Smooth muscle cell (in vitro differentiated cells): ENCODE measurements around the gene SYNGR1. TPM values are rescaled to one million over a fixed set of nuclear protein-coding genes. Genes with fewer than 3 reads are reported as not detected.

ENCODE experiments used
- DNase-seq: peaks from one replicate; lab custom pipeline; 2025; ENCODE audit not compliant: unreplicated experiment; lab: John Stamatoyannopoulos, UW
- H2AFZ ChIP-seq: fragments of 200-600 bp; sonication (generic); 2 replicates; pipeline ENCODE4 v1.6.0; 2016; ENCODE audit warnings: antibody characterized with exemption, low read depth, mild to moderate bottlenecking
- H3F3A ChIP-seq: fragments of 200-600 bp; sonication (generic); 2 replicates; pipeline ENCODE4 v1.6.0; 2017; ENCODE audit warnings: antibody characterized with exemption, low read depth
- H3K27ac ChIP-seq: fragments of 200-600 bp; sonication (generic); 2 replicates; pipeline ENCODE4 v1.5.1; 2016; ENCODE audit warnings: low read depth, mild to moderate bottlenecking
- H3K27me3 ChIP-seq: fragments of 200-600 bp; sonication (generic); 2 replicates; pipeline ENCODE4 v1.6.1; 2016; ENCODE audit warnings: low read depth, mild to moderate bottlenecking
- H3K36me3 ChIP-seq: fragments of 200-600 bp; sonication (generic); 2 replicates; pipeline ENCODE4 v1.5.1; 2016; ENCODE audit warnings: low read depth
- H3K4me1 ChIP-seq: fragments of 200-600 bp; sonication (generic); 2 replicates; pipeline ENCODE4 v1.5.1; 2016; ENCODE audit warnings: low read depth
- H3K4me2 ChIP-seq: fragments of 200-600 bp; sonication (generic); 2 replicates; pipeline ENCODE4 v1.6.0; 2016; ENCODE audit warnings: mild to moderate bottlenecking
- H3K4me3 ChIP-seq: fragments of 200-600 bp; sonication (generic); 2 replicates; pipeline ENCODE4 v1.5.1; 2016; ENCODE audit warnings: mild to moderate bottlenecking
- H3K79me2 ChIP-seq: fragments of 200-600 bp; sonication (generic); 2 replicates; pipeline ENCODE4 v1.6.0; 2016; ENCODE audit warnings: low read depth, mild to moderate bottlenecking
- H3K9ac ChIP-seq: fragments of 200-600 bp; sonication (generic); 2 replicates; pipeline ENCODE4 v1.6.0; 2016; ENCODE audit warnings: low read depth
- H3K9me3 ChIP-seq: fragments of 200-600 bp; sonication (generic); replicated peaks from 2 replicates; pipeline ENCODE4 v1.5.1; 2016; ENCODE audit warnings: low read depth
- H4K20me1 ChIP-seq: fragments of 200-600 bp; sonication (generic); 2 replicates; pipeline ENCODE4 v1.6.0; 2016; ENCODE audit warnings: low read depth
- WGBS: methylation state at CpG from one replicate; pipeline ENCODE4 v1.1.7; 2016; ENCODE audit warnings: low lambda C conversion rate; 5-methylcytosine and 5-hydroxymethylcytosine counted together
- polyA plus RNA-seq: library from polyadenylated mRNA; unstranded; fragments of >200 nt; fragmentation: Nextera tagmentation; extraction: Ambion mirVana; gene quantifications from 2 replicates; pipeline ENCODE4 v1.2.1, GENCODE V29; 2016
- total RNA-seq: library from RNA; depleted of rRNA; stranded (reverse); fragments of >200 nt; gene quantifications from 2 replicates; pipeline ENCODE4 v1.2.3, GENCODE V29; 2014
- TF ChIP-seq, protein P1 (sequence below): fragments of 200-600 bp; sonication (generic); IDR thresholded peaks from 2 replicates; pipeline ENCODE4 v1.5.1; 2017; ENCODE audit warnings: borderline replicate concordance, mild to moderate bottlenecking, antibody characterized with exemption; ENCODE audit not compliant: insufficient read depth, poor library complexity, severe bottlenecking

SYNGR1 gene
- total and polyA plus RNA-seq, 2 experiments from 2014 or later: 26.7 to 58.0 TPM

GRCh38 chr22:39417641-39418040, 67.8 kb downstream of the SYNGR1 start:
- Histone ChIP-seq H4K20me1 (peaks cover 39% of the 10 kb centered on the region), H3K4me1 (no peaks in the 10 kb centered on the region), H3K79me2 (peaks cover 8% of the 10 kb centered on the region), H3K27ac (no peak overlapping the region), H3K4me3 (no peak overlapping the region), H3K9ac (no peak overlapping the region), H3K27me3 (no peaks in the 10 kb centered on the region), H3K4me2 (no peak overlapping the region), H2AFZ (no peak overlapping the region), H3F3A (peaks cover 1% of the 10 kb centered on the region), H3K36me3 (no peaks in the 10 kb centered on the region), H3K9me3 (no peaks in the 10 kb centered on the region)
- TF ChIP-seq, protein P1, sequence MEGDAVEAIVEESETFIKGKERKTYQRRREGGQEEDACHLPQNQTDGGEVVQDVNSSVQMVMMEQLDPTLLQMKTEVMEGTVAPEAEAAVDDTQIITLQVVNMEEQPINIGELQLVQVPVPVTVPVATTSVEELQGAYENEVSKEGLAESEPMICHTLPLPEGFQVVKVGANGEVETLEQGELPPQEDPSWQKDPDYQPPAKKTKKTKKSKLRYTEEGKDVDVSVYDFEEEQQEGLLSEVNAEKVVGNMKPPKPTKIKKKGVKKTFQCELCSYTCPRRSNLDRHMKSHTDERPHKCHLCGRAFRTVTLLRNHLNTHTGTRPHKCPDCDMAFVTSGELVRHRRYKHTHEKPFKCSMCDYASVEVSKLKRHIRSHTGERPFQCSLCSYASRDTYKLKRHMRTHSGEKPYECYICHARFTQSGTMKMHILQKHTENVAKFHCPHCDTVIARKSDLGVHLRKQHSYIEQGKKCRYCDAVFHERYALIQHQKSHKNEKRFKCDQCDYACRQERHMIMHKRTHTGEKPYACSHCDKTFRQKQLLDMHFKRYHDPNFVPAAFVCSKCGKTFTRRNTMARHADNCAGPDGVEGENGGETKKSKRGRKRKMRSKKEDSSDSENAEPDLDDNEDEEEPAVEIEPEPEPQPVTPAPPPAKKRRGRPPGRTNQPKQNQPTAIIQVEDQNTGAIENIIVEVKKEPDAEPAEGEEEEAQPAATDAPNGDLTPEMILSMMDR: no peak
- 98% methylated on average over 12 of the region's 12 CpGs for WGBS
- DNase-seq: no peak

- no peak for DNase-seq
- H3K27ac ChIP-seq: no peak overlapping the region
- no peaks in the 10 kb centered on the region for H3K9me3 ChIP-seq
- no peaks in the 10 kb centered on the region for H3K4me1 ChIP-seq
- TF ChIP-seq, protein P1: no peak
- H3K36me3 ChIP-seq: no peaks in the 10 kb centered on the region
- 95% methylated on average over 12 of the region's 12 CpGs for WGBS
- no peak overlapping the region for H3K9ac ChIP-seq
- no peaks in the 10 kb centered on the region for H3F3A ChIP-seq
- H3K27me3 ChIP-seq: no peaks in the 10 kb centered on the region
- H3K4me2 ChIP-seq: no peak overlapping the region
- peaks cover 4% of the 10 kb centered on the region for H3K79me2 ChIP-seq
- no peak overlapping the region for H3K4me3 ChIP-seq
- peaks cover 29% of the 10 kb centered on the region for H4K20me1 ChIP-seq
- H2AFZ ChIP-seq: no peak overlapping the region
Observed at GRCh38 chr22:39418696-39419095, 68.9 kb downstream of the SYNGR1 start.

DNA sequence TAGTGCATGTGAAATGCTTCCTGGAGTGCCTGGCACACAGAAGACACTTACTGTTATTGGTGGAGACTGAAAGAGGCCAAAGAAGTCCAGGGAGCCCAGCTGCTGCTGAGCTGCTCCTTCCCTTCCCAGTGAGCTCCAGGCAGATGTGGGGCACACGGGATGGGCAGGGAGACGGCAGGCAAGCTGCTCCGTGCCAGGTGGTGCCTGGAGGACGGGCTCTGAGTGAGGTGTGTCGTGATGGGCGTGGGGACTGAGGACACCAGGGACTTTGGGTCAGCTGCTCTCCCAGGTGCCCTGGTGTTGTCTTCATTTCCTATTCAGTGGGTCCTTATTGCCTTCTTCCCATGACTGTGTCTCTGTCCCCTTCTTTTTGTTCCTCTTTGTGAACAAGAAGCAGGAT, 69.3 kb downstream of the SYNGR1 start:
- 95% methylated on average over 6 of the region's 6 CpGs for WGBS
- TF ChIP-seq, protein P1: no peak
- Histone ChIP-seq H3K27me3 (no peaks in the 10 kb centered on the region), H3K4me1 (no peaks in the 10 kb centered on the region), H2AFZ (no peak overlapping the region), H3K4me3 (no peak overlapping the region), H3K4me2 (no peak overlapping the region), H3K27ac (no peak overlapping the region), H3K79me2 (no peaks in the 10 kb centered on the region), H3K9me3 (no peaks in the 10 kb centered on the region), H3K9ac (no peak overlapping the region), H3K36me3 (no peaks in the 10 kb centered on the region), H4K20me1 (peaks cover 25% of the 10 kb centered on the region), H3F3A (no peaks in the 10 kb centered on the region)
- no peak for DNase-seq

DNA sequence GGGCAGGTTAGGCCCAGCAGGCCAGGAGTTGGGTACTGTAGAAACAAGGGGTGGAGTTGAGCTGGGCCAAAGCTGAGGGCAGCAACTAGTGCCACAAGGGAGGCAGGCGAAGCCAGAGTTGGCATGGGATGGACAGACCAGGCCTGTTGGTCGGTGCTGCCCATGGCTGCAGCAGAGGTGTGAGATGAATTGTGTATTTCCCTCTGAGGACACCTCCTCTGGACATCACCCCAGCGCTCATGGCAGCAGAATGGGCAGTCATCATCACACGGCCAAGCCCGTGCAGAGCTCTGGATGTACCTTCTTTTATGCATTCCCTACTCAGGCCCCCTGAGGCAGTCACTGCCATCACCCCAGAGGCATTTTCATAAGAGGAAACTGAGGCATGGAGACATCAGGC, 70.1 kb downstream of the SYNGR1 start:
- Histone ChIP-seq H3K79me2 (no peaks in the 10 kb centered on the region), H3K27me3 (no peaks in the 10 kb centered on the region), H3K27ac (no peak overlapping the region), H3K9ac (no peak overlapping the region), H2AFZ (no peak overlapping the region), H3K4me1 (no peaks in the 10 kb centered on the region), H4K20me1 (peaks cover 17% of the 10 kb centered on the region), H3K9me3 (no peaks in the 10 kb centered on the region), H3K36me3 (peaks cover 3% of the 10 kb centered on the region), H3K4me3 (no peak overlapping the region), H3K4me2 (no peak overlapping the region), H3F3A (no peaks in the 10 kb centered on the region)
- TF ChIP-seq, protein P1: no peak
- WGBS: 98% methylated on average over 5 of the region's 5 CpGs
- no peak for DNase-seq
